ENCODE results near the gene ZNF543.

DNA sequence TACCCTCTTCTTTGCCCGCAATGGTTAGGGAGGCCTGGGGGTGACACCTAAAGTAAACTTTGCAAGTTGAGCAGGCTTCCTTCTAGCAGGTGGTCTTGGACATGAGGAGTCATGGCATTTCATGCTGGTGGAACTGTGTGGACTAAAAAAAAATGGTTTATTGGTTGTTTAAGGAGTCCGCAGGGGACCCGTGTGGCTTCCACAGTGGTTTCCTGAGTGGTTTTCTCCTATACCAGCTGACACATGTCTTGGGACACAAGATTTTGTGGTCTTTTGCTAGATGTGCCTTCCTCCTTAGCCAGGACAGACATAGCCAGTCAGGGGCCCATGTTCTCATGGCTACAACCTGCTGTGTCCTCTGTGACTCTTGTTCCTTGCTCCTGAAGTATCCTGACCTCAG lies 1.5 kb downstream of the ZNF543 start:
- no peak for TF ChIP-seq EZH2 (IDR thresholded peaks at IDR 0.05; ENCODE audit: borderline replicate concordance, low read length)
- TF ChIP-seq, protein P1, sequence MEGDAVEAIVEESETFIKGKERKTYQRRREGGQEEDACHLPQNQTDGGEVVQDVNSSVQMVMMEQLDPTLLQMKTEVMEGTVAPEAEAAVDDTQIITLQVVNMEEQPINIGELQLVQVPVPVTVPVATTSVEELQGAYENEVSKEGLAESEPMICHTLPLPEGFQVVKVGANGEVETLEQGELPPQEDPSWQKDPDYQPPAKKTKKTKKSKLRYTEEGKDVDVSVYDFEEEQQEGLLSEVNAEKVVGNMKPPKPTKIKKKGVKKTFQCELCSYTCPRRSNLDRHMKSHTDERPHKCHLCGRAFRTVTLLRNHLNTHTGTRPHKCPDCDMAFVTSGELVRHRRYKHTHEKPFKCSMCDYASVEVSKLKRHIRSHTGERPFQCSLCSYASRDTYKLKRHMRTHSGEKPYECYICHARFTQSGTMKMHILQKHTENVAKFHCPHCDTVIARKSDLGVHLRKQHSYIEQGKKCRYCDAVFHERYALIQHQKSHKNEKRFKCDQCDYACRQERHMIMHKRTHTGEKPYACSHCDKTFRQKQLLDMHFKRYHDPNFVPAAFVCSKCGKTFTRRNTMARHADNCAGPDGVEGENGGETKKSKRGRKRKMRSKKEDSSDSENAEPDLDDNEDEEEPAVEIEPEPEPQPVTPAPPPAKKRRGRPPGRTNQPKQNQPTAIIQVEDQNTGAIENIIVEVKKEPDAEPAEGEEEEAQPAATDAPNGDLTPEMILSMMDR (IDR thresholded peaks at IDR 0.05; ENCODE audit: low read length), result no peak

All from OCI-LY1 (cell line).